ENCODE data around the gene OR2V1. TPM values are rescaled to one million over a fixed set of nuclear protein-coding genes. Genes with fewer than 3 reads are reported as not detected.
"Not testable (repeated sequence)": the region's sequence is repeated elsewhere in the genome, so short reads cannot be mapped to it uniquely, and the experiment has no call there.

The OR2V1 gene
- total RNA-seq, result not detected

GRCh38 chr5:181130832-181131496 is at the start of gene OR2V1:
Gene OR2V1 (minus strand): TSS chr5:181131169. CDS start chr5:181125304, 5,865 bp downstream.
- WGBS, 2 donors, result 78 to 81% methylated on average over 12 to 14 of the region's 14 CpGs
- DNase-seq, result no peak
- intact Hi-C loops (cut with DNase I), result no loop called here

GRCh38 chr5:181177559-181177958 is 46.6 kb upstream of the OR2V1 start:
- H3K27ac ChIP-seq; H3K27me3 ChIP-seq; H3K36me3 ChIP-seq; DNase-seq; intact Hi-C loops (cut with DNase I); H3K4me3 ChIP-seq (replicated peaks in 1 of 3); H3K9me3 ChIP-seq; H3K4me1 ChIP-seq: not testable (repeated sequence)
- 76 to 80% methylated on average over 14 of the region's 14 CpGs for WGBS, 2 donors

More at GRCh38 chr5:181130832-181131496, at the start of gene OR2V1:
- no peaks in the 10 kb centered on the region for H3K27me3 ChIP-seq
- no peak within 1 kb of the TSS for H3K4me3 ChIP-seq (replicated peaks in 1 of 3)
- no peaks in the 10 kb centered on the region for H3K9me3 ChIP-seq
- H3K36me3 ChIP-seq, result no peaks in the 10 kb centered on the region
- H3K4me1 ChIP-seq, result peaks cover 0 to 3% of the 10 kb centered on the region in 2 donors
- no peak within 1 kb of the TSS for H3K27ac ChIP-seq
- TF ChIP-seq POLR2A (IDR thresholded peaks at IDR 0.05) (no peak), CTCF (IDR thresholded peaks at IDR 0.05) (no peak)

- H3K36me3 ChIP-seq, result no peaks in the 10 kb centered on the region
- DNase-seq, result no peak
- no peak for TF ChIP-seq CTCF (IDR thresholded peaks at IDR 0.05)
- no peak for TF ChIP-seq POLR2A (IDR thresholded peaks at IDR 0.05)
- H3K9me3 ChIP-seq, result no peaks in the 10 kb centered on the region
- peaks cover 6% of the 10 kb centered on the region for H3K27me3 ChIP-seq
- intact Hi-C loops (cut with DNase I), result no loop called here
- no peak overlapping the region for H3K27ac ChIP-seq
- H3K4me1 ChIP-seq, result no peaks in the 10 kb centered on the region
- no peak overlapping the region for H3K4me3 ChIP-seq (replicated peaks in 1 of 3)
- 70 to 72% methylated on average over 3 of the region's 3 CpGs for WGBS, 2 donors
Measured at GRCh38 chr5:181176254-181176952, 45.4 kb upstream of the OR2V1 start.

GRCh38 chr5:181173420-181174342 is 42.7 kb upstream of the OR2V1 start:
- DNase-seq, result no peak
- intact Hi-C loops (cut with DNase I), result no loop called here
- H3K9me3 ChIP-seq, result no peaks in the 10 kb centered on the region
- H3K4me1 ChIP-seq, result peaks cover 6 to 9% of the 10 kb centered on the region in 2 donors
- no peaks in the 10 kb centered on the region for H3K36me3 ChIP-seq
- TF ChIP-seq POLR2A (IDR thresholded peaks at IDR 0.05) (no peak), CTCF (IDR thresholded peaks at IDR 0.05) (no peak)
- no peak overlapping the region for H3K4me3 ChIP-seq (replicated peaks in 1 of 3)
- H3K27me3 ChIP-seq, result peaks cover 24% of the 10 kb centered on the region
- no peak overlapping the region for H3K27ac ChIP-seq
- 4% methylated on average over 48 to 50 of the region's 50 CpGs for WGBS, 2 donors

- WGBS, 2 donors, result 14 to 23% methylated on average over 11 of the region's 11 CpGs
- H3K27ac ChIP-seq, result no peak overlapping the region
- no peaks in the 10 kb centered on the region for H3K36me3 ChIP-seq
- H3K4me3 ChIP-seq (replicated peaks in 1 of 3), result no peak overlapping the region
- intact Hi-C loops (cut with DNase I), result no loop called here
- TF ChIP-seq CTCF (IDR thresholded peaks at IDR 0.05) (no peak), POLR2A (IDR thresholded peaks at IDR 0.05) (no peak)
- peaks cover 6 to 9% of the 10 kb centered on the region in 2 donors for H3K4me1 ChIP-seq
- no peaks in the 10 kb centered on the region for H3K9me3 ChIP-seq
- peak in 1 of 2 donors; percentile 30 for DNase-seq
- H3K27me3 ChIP-seq, result peaks cover 24% of the 10 kb centered on the region
Measured at GRCh38 chr5:181173027-181173419, 42.1 kb upstream of the OR2V1 start.
